Hypothalamus (tissue), 51 donors: ENCODE measurements around the gene GLIS1.

Source experiments
- DNase-seq, 51 donors: peaks; one replicate each; lab custom pipeline; 2025; lab: John Stamatoyannopoulos, UW

The GLIS1 gene

DNA sequence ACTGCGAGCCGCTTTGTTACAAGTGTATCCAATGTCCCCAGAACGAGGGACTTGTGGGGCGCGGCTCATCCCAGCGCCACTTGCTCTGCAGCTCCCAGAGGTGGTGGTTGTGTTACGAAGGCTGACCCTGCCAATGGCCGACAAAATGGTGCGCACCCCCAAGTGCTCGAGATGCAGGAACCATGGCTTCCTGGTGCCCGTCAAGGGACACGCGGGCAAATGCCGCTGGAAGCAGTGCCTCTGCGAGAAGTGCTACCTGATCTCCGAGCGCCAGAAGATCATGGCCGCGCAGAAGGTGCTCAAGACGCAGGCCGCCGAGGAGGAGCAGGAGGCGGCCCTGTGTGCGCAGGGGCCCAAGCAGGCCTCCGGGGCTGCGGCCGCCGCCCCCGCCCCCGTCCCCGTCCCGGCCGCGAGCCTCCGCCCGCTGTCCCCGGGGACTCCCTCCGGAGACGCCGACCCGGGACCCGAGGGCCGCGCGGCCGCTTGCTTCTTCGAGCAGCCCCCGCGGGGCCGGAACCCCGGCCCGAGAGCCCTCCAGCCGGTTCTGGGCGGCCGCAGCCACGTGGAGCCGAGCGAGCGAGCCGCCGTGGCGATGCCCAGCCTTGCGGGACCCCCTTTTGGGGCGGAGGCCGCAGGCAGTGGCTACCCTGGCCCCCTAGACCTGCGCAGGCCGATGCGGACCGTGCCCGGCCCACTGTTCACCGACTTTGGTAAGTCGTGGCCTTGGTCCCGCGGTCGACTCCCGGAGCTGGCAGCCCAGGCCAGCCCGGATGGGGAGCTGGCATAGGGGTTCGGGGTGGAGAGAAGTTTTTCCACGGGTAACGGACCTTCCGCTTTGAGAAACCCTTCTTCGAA lies 279.4 kb downstream of the GLIS1 start, which contains the start of gene DMRTB1:
Gene DMRTB1, plus strand, starts transcription at position 79 of the 855 bp plus-strand sequence. Its CDS starts 55 bp downstream, at position 134.
- DNase-seq: no peak

DNA sequence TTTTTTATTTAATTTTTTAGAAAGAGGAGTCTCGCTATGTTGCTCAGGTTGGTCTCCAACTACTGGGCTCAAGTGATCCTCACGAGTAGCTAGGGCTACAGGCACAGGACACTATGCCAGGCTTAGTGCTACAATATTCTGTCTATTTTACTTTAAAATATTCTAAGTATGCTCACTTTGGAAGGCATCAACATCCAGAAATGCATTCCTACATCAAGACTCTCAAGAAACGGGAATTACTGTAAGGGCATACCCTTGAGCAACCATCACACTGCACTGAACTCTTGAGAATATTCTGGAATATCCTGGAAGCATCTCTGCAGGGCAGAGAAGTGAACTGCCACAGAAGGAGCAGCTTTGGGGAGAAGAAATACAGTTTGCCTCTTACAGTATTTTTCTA lies 280.3 kb downstream of the GLIS1 start:
- no peak for DNase-seq
